WTC11 (cell line): ENCODE data around the gene TUBB4B. TPM values are rescaled to one million over a fixed set of nuclear protein-coding genes. Genes with fewer than 3 reads are reported as not detected.

ENCODE experiments used
- ATAC-seq: fragments of 200-7000 bp; cut with Tn5 transposase; 2 replicates; pipeline ENCODE4 v1.10.0; 2021; ENCODE audit warnings: mild to moderate bottlenecking, moderate library complexity
- CTCF ChIA-PET: fragments of 300-600 bp; sonication (Branson Sonifier 250); formaldehyde crosslinking; loops from one replicate; lab custom pipeline; 2021; ENCODE audit warnings: antibody characterized with exemption; lab: Charles Lee
- POLR2A ChIA-PET: fragments of 350-600 bp; sonication (Branson Sonifier 250); formaldehyde crosslinking; loops from one replicate; lab custom pipeline; 2021; ENCODE audit warnings: antibody characterized with exemption; lab: Charles Lee
- DNase-seq: peaks from one replicate; pipeline ENCODE4 v3.0.0; 2021; ENCODE audit warnings: low spot score
- H3K27ac Mint-ChIP-seq: 2 replicates; pipeline ENCODE4 v1.8.0; 2021; ENCODE audit warnings: mixed read lengths
- H3K27me3 Mint-ChIP-seq: 2 replicates; pipeline ENCODE4 v1.8.0; 2021; ENCODE audit warnings: low read depth, mild to moderate bottlenecking, moderate library complexity, mixed read lengths
- H3K36me3 Mint-ChIP-seq: 2 replicates; pipeline ENCODE4 v1.8.0; 2021; ENCODE audit warnings: mixed read lengths
- H3K4me1 Mint-ChIP-seq: 2 replicates; pipeline ENCODE4 v1.8.0; 2022; ENCODE audit warnings: mixed read lengths
- H3K4me3 Mint-ChIP-seq: 2 replicates; pipeline ENCODE4 v1.8.0; 2021; ENCODE audit warnings: mild to moderate bottlenecking, moderate library complexity, mixed read lengths
- H3K9me3 Mint-ChIP-seq: 2 replicates; pipeline ENCODE4 v1.8.0; 2021; ENCODE audit warnings: mixed read lengths
- ELF4 ChIP-seq: sonication (generic); formaldehyde crosslinking; IDR thresholded peaks from 2 replicates; pipeline ENCODE4 v1.8.1; 2022; ENCODE audit warnings: low read depth, mild to moderate bottlenecking, moderate library complexity, missing genetic modification reagents
- ESRRA ChIP-seq: sonication (generic); formaldehyde crosslinking; IDR thresholded peaks from 2 replicates; pipeline ENCODE4 v1.8.1; 2022; ENCODE audit warnings: mild to moderate bottlenecking, missing genetic modification reagents, borderline replicate concordance
- FOXJ3 ChIP-seq: sonication (generic); formaldehyde crosslinking; IDR thresholded peaks from 2 replicates; pipeline ENCODE4 v1.9.0; 2021; ENCODE audit warnings: missing genetic modification reagents, mild to moderate bottlenecking, borderline replicate concordance
- GABPB1 ChIP-seq: sonication (generic); formaldehyde crosslinking; IDR thresholded peaks from 2 replicates; pipeline ENCODE4 v1.8.1; 2023; ENCODE audit warnings: mild to moderate bottlenecking, missing genetic modification reagents
- GRHL2 ChIP-seq: fragments of 250-450 bp; sonication (Bioruptor Pico); IDR thresholded peaks from 2 replicates; pipeline ENCODE4 v1.8.0; 2022; ENCODE audit warnings: mild to moderate bottlenecking, moderate library complexity; ENCODE audit not compliant: insufficient replicate concordance, severe bottlenecking
- JUN ChIP-seq: sonication (generic); formaldehyde crosslinking; IDR thresholded peaks from 2 replicates; pipeline ENCODE4 v1.8.0; 2023; ENCODE audit warnings: mild to moderate bottlenecking, missing genetic modification reagents
- NR2C2 ChIP-seq: sonication (generic); formaldehyde crosslinking; IDR thresholded peaks from 2 replicates; pipeline ENCODE4 v1.8.0; 2022; ENCODE audit warnings: mild to moderate bottlenecking, missing genetic modification reagents
- RORB ChIP-seq: fragments of 250-450 bp; sonication (Bioruptor Pico); IDR thresholded peaks from 2 replicates; pipeline ENCODE4 v1.9.0; 2021; ENCODE audit warnings: mild to moderate bottlenecking
- SOX15 ChIP-seq: fragments of 250-450 bp; sonication (Bioruptor Pico); IDR thresholded peaks from 2 replicates; pipeline ENCODE4 v1.9.0; 2021; ENCODE audit warnings: mild to moderate bottlenecking
- ZNF219 ChIP-seq: sonication (generic); formaldehyde crosslinking; IDR thresholded peaks from 2 replicates; pipeline ENCODE4 v1.8.0; 2023; ENCODE audit warnings: missing genetic modification reagents, mild to moderate bottlenecking, borderline replicate concordance
- total RNA-seq: library from RNA; stranded (reverse); gene quantifications from 3 replicates; pipeline ENCODE4 v1.2.3, GENCODE V29; 2021
- TF ChIP-seq, protein P1 (sequence below): sonication (generic); formaldehyde crosslinking; IDR thresholded peaks from 2 replicates; pipeline ENCODE4 v1.8.0; 2023; ENCODE audit warnings: missing genetic modification reagents, mild to moderate bottlenecking, borderline replicate concordance
- TF ChIP-seq, protein P2 (sequence below): sonication (generic); formaldehyde crosslinking; IDR thresholded peaks from 2 replicates; pipeline ENCODE4 v1.8.1; 2023; ENCODE audit warnings: mild to moderate bottlenecking, missing genetic modification reagents, borderline replicate concordance
- TF ChIP-seq, protein P3 (sequence below): fragments of 250-450 bp; sonication (Bioruptor Pico); IDR thresholded peaks from 2 replicates; pipeline ENCODE4 v1.9.0; 2021; ENCODE audit warnings: mild to moderate bottlenecking
- TF ChIP-seq, protein P4 (sequence below): sonication (generic); formaldehyde crosslinking; conservative IDR thresholded peaks from 2 replicates; pipeline ENCODE4 v1.8.1; 2022; ENCODE audit warnings: mild to moderate bottlenecking, missing genetic modification reagents
- TF ChIP-seq, protein P5 (sequence below): sonication (generic); formaldehyde crosslinking; conservative IDR thresholded peaks from 2 replicates; pipeline ENCODE4 v1.8.1; 2023; ENCODE audit warnings: mild to moderate bottlenecking, low read depth, missing genetic modification reagents, moderate library complexity
- TF ChIP-seq, protein P6 (sequence below): sonication (generic); formaldehyde crosslinking; IDR thresholded peaks from 2 replicates; pipeline ENCODE4 v1.8.1; 2022; ENCODE audit warnings: missing genetic modification reagents, borderline replicate concordance

The TUBB4B gene
- total RNA-seq, 1 experiment from 2014 or later = 375 TPM

DNA sequence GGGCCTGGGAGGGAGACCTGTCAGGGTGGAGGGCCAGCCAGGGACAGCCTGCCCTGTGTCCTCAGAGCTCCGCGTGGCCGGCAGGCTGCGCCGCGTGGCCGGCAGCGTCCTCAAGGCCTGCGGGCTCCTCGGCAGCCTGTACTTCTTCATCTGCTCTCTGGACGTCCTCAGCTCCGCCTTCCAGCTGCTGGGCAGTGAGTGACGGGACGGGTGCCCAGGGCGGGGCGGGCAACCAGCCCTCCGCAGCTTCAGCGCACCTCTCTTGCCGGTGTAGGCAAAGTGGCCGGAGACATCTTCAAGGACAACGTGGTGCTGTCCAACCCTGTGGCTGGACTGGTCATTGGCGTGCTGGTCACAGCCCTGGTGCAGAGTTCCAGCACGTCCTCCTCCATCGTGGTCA lies 8.6 kb upstream of the TUBB4B start (continued):
- TF ChIP-seq, protein P1, sequence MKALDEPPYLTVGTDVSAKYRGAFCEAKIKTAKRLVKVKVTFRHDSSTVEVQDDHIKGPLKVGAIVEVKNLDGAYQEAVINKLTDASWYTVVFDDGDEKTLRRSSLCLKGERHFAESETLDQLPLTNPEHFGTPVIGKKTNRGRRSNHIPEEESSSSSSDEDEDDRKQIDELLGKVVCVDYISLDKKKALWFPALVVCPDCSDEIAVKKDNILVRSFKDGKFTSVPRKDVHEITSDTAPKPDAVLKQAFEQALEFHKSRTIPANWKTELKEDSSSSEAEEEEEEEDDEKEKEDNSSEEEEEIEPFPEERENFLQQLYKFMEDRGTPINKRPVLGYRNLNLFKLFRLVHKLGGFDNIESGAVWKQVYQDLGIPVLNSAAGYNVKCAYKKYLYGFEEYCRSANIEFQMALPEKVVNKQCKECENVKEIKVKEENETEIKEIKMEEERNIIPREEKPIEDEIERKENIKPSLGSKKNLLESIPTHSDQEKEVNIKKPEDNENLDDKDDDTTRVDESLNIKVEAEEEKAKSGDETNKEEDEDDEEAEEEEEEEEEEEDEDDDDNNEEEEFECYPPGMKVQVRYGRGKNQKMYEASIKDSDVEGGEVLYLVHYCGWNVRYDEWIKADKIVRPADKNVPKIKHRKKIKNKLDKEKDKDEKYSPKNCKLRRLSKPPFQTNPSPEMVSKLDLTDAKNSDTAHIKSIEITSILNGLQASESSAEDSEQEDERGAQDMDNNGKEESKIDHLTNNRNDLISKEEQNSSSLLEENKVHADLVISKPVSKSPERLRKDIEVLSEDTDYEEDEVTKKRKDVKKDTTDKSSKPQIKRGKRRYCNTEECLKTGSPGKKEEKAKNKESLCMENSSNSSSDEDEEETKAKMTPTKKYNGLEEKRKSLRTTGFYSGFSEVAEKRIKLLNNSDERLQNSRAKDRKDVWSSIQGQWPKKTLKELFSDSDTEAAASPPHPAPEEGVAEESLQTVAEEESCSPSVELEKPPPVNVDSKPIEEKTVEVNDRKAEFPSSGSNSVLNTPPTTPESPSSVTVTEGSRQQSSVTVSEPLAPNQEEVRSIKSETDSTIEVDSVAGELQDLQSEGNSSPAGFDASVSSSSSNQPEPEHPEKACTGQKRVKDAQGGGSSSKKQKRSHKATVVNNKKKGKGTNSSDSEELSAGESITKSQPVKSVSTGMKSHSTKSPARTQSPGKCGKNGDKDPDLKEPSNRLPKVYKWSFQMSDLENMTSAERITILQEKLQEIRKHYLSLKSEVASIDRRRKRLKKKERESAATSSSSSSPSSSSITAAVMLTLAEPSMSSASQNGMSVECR = no peak
- TF ChIP-seq, protein P2, sequence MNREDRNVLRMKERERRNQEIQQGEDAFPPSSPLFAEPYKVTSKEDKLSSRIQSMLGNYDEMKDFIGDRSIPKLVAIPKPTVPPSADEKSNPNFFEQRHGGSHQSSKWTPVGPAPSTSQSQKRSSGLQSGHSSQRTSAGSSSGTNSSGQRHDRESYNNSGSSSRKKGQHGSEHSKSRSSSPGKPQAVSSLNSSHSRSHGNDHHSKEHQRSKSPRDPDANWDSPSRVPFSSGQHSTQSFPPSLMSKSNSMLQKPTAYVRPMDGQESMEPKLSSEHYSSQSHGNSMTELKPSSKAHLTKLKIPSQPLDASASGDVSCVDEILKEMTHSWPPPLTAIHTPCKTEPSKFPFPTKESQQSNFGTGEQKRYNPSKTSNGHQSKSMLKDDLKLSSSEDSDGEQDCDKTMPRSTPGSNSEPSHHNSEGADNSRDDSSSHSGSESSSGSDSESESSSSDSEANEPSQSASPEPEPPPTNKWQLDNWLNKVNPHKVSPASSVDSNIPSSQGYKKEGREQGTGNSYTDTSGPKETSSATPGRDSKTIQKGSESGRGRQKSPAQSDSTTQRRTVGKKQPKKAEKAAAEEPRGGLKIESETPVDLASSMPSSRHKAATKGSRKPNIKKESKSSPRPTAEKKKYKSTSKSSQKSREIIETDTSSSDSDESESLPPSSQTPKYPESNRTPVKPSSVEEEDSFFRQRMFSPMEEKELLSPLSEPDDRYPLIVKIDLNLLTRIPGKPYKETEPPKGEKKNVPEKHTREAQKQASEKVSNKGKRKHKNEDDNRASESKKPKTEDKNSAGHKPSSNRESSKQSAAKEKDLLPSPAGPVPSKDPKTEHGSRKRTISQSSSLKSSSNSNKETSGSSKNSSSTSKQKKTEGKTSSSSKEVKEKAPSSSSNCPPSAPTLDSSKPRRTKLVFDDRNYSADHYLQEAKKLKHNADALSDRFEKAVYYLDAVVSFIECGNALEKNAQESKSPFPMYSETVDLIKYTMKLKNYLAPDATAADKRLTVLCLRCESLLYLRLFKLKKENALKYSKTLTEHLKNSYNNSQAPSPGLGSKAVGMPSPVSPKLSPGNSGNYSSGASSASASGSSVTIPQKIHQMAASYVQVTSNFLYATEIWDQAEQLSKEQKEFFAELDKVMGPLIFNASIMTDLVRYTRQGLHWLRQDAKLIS (CRISPR knock-in tag) = no peak
- TF ChIP-seq, protein P3, sequence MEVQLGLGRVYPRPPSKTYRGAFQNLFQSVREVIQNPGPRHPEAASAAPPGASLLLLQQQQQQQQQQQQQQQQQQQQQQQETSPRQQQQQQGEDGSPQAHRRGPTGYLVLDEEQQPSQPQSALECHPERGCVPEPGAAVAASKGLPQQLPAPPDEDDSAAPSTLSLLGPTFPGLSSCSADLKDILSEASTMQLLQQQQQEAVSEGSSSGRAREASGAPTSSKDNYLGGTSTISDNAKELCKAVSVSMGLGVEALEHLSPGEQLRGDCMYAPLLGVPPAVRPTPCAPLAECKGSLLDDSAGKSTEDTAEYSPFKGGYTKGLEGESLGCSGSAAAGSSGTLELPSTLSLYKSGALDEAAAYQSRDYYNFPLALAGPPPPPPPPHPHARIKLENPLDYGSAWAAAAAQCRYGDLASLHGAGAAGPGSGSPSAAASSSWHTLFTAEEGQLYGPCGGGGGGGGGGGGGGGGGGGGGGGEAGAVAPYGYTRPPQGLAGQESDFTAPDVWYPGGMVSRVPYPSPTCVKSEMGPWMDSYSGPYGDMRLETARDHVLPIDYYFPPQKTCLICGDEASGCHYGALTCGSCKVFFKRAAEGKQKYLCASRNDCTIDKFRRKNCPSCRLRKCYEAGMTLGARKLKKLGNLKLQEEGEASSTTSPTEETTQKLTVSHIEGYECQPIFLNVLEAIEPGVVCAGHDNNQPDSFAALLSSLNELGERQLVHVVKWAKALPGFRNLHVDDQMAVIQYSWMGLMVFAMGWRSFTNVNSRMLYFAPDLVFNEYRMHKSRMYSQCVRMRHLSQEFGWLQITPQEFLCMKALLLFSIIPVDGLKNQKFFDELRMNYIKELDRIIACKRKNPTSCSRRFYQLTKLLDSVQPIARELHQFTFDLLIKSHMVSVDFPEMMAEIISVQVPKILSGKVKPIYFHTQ (CRISPR knock-in tag) = no peak

DNA sequence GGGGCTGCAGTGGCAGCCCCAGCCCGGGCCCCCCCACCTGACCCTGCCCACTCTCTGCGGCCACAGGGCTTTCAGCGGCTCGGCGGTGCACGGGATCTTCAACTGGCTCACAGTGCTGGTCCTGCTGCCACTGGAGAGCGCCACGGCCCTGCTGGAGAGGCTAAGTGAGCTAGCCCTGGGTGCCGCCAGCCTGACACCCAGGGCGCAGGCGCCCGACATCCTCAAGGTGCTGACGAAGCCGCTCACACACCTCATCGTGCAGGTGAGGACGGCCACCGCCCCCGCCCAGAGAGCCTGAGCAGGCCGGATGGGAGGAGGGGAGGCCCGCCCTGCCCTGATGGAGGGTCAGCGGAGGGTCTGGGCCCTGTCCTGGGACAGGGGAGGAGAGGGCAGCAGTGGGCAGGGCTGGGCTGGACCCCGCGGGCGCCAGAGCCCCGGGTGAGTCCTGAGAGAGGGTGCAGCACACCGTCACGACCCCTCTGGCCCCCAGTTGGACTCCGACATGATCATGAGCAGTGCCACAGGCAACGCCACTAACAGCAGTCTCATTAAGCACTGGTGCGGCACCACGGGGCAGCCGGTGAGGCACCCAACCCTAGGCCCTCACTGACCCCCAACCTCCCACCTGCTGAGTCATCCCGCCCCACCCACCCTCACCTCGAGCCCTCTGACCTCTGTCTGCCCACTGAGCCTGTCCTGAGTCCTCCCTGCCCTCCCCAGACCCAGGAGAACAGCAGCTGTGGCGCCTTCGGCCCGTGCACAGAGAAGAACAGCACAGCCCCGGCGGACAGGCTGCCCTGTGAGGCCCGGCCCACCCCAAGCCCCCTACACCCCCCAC lies 7.7 kb upstream of the TUBB4B start:
- no peak overlapping the region for H3K27ac Mint-ChIP-seq
- no peak overlapping the region for H3K4me3 Mint-ChIP-seq
- no peak for ATAC-seq
- DNase-seq = no peak
- POLR2A ChIA-PET = no interaction called here
- no peaks in the 10 kb centered on the region for H3K36me3 Mint-ChIP-seq
- H3K9me3 Mint-ChIP-seq = no peaks in the 10 kb centered on the region
- H3K4me1 Mint-ChIP-seq = peaks cover 13% of the 10 kb centered on the region
- CTCF ChIA-PET = interaction anchor here (0.5 to 4.6 kb wide), 8 partner anchors 9 to 187 kb away, joined by 3 to 143 read pairs (median 3); partner anchors contain the start of genes CYSRT1, NPDC1, RNF208 and RNF224
- TF ChIP-seq, protein P4, sequence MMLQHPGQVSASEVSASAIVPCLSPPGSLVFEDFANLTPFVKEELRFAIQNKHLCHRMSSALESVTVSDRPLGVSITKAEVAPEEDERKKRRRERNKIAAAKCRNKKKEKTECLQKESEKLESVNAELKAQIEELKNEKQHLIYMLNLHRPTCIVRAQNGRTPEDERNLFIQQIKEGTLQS = no peak
- TF ChIP-seq RORB (CRISPR knock-in tag) (no peak), ELF4 (CRISPR knock-in tag) (no peak), FOXJ3 (no peak), NR2C2 (CRISPR knock-in tag) (no peak), GRHL2 (no peak), SOX15 (CRISPR knock-in tag) (no peak), ESRRA (CRISPR knock-in tag) (no peak), ZNF219 (CRISPR knock-in tag) (no peak), GABPB1 (CRISPR knock-in tag) (no peak), JUN (CRISPR knock-in tag) (no peak)
- TF ChIP-seq, protein P5, sequence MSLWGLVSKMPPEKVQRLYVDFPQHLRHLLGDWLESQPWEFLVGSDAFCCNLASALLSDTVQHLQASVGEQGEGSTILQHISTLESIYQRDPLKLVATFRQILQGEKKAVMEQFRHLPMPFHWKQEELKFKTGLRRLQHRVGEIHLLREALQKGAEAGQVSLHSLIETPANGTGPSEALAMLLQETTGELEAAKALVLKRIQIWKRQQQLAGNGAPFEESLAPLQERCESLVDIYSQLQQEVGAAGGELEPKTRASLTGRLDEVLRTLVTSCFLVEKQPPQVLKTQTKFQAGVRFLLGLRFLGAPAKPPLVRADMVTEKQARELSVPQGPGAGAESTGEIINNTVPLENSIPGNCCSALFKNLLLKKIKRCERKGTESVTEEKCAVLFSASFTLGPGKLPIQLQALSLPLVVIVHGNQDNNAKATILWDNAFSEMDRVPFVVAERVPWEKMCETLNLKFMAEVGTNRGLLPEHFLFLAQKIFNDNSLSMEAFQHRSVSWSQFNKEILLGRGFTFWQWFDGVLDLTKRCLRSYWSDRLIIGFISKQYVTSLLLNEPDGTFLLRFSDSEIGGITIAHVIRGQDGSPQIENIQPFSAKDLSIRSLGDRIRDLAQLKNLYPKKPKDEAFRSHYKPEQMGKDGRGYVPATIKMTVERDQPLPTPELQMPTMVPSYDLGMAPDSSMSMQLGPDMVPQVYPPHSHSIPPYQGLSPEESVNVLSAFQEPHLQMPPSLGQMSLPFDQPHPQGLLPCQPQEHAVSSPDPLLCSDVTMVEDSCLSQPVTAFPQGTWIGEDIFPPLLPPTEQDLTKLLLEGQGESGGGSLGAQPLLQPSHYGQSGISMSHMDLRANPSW (CRISPR knock-in tag) = no peak
- TF ChIP-seq, protein P6, sequence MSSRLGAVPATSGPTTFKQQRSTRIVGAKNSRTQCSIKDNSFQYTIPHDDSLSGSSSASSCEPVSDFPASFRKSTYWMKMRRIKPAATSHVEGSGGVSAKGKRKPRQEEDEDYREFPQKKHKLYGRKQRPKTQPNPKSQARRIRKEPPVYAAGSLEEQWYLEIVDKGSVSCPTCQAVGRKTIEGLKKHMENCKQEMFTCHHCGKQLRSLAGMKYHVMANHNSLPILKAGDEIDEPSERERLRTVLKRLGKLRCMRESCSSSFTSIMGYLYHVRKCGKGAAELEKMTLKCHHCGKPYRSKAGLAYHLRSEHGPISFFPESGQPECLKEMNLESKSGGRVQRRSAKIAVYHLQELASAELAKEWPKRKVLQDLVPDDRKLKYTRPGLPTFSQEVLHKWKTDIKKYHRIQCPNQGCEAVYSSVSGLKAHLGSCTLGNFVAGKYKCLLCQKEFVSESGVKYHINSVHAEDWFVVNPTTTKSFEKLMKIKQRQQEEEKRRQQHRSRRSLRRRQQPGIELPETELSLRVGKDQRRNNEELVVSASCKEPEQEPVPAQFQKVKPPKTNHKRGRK (CRISPR knock-in tag) = no peak
- H3K27me3 Mint-ChIP-seq = no peaks in the 10 kb centered on the region
